Fibroblast of mammary gland (primary cell): ENCODE data around the gene MSMO1.

Experiments used
- DNase-seq: peaks from one replicate; pipeline ENCODE4 v3.0.0-alpha.2; 2010; ENCODE audit warnings: low read depth
- H3K4me3 ChIP-seq: 2 replicates; pipeline ENCODE4 v1.5.1; 2011; ENCODE audit warnings: low read depth, mild to moderate bottlenecking, low read length, moderate library complexity; ENCODE audit not compliant: control insufficient read depth
- TF ChIP-seq, protein P1 (sequence below): conservative IDR thresholded peaks from 2 replicates; pipeline ENCODE4 v1.5.1; 2011; ENCODE audit warnings: low read depth, low read length, inconsistent platforms; ENCODE audit not compliant: control insufficient read depth, insufficient read depth

Gene MSMO1

DNA sequence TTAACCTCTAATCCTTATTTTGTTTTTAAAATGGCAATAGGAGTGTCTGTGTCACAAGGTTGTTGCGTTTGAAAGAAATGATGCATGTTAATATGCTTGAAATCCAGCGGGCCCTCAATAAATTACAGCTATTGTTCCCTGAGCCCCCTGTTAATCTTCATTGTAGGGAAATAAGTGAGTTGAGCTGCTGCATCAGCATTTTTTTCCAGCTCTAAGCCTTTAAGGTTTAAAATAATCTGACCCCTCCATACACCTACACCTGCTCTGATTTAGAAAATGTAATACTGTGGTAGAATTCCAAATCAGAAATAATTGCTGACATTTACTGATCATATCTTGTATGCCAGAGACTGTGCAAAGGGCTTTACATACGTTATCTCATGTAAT is 2.6 kb upstream of the MSMO1 start:
- DNase-seq = no peak
- TF ChIP-seq, protein P1, sequence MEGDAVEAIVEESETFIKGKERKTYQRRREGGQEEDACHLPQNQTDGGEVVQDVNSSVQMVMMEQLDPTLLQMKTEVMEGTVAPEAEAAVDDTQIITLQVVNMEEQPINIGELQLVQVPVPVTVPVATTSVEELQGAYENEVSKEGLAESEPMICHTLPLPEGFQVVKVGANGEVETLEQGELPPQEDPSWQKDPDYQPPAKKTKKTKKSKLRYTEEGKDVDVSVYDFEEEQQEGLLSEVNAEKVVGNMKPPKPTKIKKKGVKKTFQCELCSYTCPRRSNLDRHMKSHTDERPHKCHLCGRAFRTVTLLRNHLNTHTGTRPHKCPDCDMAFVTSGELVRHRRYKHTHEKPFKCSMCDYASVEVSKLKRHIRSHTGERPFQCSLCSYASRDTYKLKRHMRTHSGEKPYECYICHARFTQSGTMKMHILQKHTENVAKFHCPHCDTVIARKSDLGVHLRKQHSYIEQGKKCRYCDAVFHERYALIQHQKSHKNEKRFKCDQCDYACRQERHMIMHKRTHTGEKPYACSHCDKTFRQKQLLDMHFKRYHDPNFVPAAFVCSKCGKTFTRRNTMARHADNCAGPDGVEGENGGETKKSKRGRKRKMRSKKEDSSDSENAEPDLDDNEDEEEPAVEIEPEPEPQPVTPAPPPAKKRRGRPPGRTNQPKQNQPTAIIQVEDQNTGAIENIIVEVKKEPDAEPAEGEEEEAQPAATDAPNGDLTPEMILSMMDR = no peak
- H3K4me3 ChIP-seq = no peak overlapping the region

DNA sequence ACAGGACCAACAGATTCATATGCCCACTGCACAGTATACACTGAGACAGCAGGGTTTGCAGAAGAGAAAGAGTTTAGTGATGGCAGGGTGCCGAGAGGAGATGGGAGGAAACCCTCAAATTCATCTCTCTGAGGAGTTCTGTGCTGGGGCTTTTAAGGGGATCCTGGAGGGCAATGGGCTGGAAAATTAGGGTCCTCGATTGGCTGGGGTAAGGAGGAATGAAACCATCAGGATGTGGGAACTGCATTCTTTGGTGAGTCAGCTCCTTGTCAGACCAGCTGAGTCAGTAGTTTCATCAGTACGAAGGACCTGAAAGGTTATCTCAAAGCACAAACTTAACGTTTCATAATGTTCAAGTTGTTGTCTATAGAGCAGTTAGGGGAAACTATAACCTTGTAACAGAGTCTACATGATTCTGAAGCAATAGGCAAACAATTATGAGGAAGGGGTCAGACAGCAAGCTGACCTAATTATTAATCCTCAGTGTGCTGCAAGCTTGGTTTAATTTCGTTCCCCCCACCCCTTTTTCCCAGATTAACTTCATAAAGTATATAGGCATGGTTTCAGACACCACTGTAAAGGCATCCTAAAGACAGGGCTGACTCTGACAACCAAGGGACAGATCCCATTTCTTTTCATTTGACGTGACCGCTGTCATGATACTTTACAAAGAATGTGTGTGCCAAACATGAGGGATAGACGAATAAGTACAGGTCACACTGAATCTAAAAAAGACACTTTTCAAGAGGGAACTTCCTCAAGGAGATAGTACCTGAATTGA is 1.5 kb upstream of the MSMO1 start:
- DNase-seq = peak; percentile 93
- TF ChIP-seq, protein P1 = no peak
- peak overlapping the region; percentile 44 for H3K4me3 ChIP-seq

DNA sequence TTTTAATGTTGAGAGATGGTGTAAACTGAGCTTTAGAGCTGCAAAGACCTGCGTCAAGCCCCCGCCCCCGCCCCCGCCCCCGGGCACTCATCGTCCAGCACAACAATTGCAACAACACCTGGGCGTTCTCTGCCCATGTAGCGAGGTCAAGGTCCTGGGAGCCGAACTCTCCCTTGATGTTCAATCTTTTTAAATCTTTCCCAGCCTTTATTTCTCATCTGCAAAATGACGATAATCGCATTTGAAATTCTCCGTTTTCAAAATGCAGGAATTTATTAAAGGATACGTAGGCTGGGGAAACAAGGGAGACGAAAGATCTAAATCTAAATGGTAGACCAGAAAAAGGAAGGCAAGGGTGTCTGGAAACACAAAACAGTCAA is 648 bp upstream of the MSMO1 start:
- TF ChIP-seq, protein P1 = no peak
- H3K4me3 ChIP-seq = peak overlapping the region; percentile 44
- DNase-seq = peak; percentile 75

DNA sequence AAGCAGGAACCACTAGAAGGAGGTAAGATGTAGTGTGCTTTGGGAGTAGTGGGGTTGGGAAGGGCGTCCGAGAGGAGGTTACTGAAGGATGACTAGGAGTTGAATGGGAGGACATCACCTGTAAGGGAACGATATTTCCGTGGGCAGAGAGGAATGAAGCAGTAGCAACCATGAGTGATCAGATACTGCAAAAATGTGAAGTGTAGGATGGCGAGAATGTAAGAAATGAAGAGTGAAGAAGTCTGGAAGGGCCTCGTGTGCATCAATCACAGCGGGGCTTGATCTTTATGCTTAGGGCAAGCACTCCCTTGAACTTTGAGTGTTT is 594 bp downstream of the MSMO1 start:
- no peak for DNase-seq
- peak overlapping the region; percentile 100 for H3K4me3 ChIP-seq
- TF ChIP-seq, protein P1 = no peak

DNA sequence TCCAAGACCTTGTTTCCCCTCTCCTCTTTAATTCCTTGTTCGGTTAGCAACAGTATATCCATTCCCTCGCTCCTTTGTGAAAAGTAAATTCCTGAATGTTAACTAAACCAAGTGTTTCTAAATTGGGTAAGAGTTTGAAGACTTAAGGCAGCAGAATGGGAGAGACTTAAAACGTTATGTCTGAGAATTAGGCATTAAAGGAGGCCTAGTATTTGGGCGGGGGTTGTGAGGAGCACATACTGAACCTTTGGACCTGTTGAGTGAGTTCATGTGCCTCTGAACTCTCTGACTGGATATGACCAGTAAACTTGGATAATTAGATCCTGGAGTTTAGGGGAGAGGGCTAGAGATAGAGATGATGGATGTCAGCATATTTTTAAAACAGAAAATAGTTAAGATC is 1.2 kb downstream of the MSMO1 start:
- peak; percentile 30 for DNase-seq
- TF ChIP-seq, protein P1 = no peak
- H3K4me3 ChIP-seq = peak overlapping the region; percentile 100

DNA sequence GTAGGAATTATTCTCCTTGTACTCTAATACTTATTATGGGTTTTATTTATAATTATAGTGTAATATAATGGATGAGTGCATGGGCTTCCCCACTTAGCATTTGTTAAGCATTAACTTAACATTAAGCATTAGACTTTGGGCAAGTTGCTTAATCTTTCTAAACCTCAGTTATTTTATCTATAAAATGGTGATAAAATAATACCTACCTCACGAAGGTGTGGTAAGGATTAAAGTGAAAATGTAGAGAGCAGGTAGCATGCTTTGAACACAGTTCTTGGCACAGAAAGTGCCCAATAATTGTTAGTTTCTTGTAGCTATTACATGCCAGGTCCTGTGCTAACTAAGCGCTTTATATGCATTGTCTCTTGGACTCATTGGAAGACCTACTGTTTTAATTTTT is 2.6 kb downstream of the MSMO1 start:
- H3K4me3 ChIP-seq = peak overlapping the region; percentile 100
- TF ChIP-seq, protein P1 = no peak
- DNase-seq = no peak

DNA sequence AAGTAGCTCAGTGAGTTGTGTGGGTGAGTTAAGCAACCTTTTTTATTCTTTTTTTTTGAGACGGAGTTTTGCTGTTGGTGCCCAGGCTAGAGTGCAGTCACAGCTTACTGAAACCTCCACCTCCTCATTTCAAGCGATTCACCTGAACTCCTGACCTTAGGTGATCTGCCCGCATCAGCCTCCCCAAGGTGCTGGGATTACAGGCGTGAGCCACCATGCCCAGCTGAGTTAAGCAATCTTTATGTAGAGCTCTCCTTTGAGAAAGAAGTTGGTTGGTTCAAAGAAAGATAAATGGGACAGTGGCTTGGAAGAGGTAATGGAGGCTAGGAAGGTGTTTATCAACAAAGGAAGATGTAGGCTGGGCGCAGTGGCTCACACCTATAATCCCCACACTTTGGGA is 3.2 kb downstream of the MSMO1 start:
- TF ChIP-seq, protein P1 = no peak
- H3K4me3 ChIP-seq = peak overlapping the region; percentile 100
- DNase-seq = no peak
